Breast epithelium (tissue), 4 donors: ENCODE results near the gene SPATA2L. TPM values are rescaled to one million over a fixed set of nuclear protein-coding genes. Genes with fewer than 3 reads are reported as not detected.
A peak's percentile ranks its signal among the peaks of the same experiment; 100 is the strongest.

Source experiments
- DNase-seq, 2 donors: peaks; one replicate each; pipeline ENCODE4 v3.0.0-alpha.2; 2019; ENCODE audit warnings: low spot score in 2 of 2
- H3K27ac ChIP-seq, 2 donors: fragments of 200-600 bp; sonication (generic) in 1 of 2; one replicate each; pipeline ENCODE4 v1.5.1; 2016 to 2019; ENCODE audit warnings: mild to moderate bottlenecking in 1 of 2
- H3K27me3 ChIP-seq, 2 donors: fragments of 200-600 bp; sonication (generic) in 1 of 2; one replicate each; pipeline versions ENCODE4 v1.5.1 to v1.6.0; 2017 to 2019; ENCODE audit warnings: control low read depth in 1 of 2, mild to moderate bottlenecking in 1 of 2
- H3K36me3 ChIP-seq: fragments of 200-600 bp; one replicate; pipeline ENCODE4 v1.5.1; 2019
- H3K4me1 ChIP-seq, 2 donors: fragments of 200-600 bp; sonication (generic); one replicate each; pipeline ENCODE4 v1.5.1; 2016 to 2019; ENCODE audit warnings: control low read depth in 1 of 2
- H3K4me3 ChIP-seq, 3 donors: fragments of 200-600 bp; sonication (generic); 1 replicate in 2 of 3; 2 replicates in 1 of 3; pipeline ENCODE4 v1.5.1; 2016 to 2019; ENCODE audit warnings: mild to moderate bottlenecking in 3 of 3, moderate library complexity in 2 of 3
- H3K9me3 ChIP-seq, 2 donors: fragments of 200-600 bp; sonication (generic) in 1 of 2; one replicate each; pipeline ENCODE4 v1.5.1; 2016 to 2019; ENCODE audit warnings: control low read depth in 1 of 2
- POLR2A ChIP-seq: fragments of 450-650 bp; IDR thresholded peaks from one replicate; pipeline ENCODE4 v1.6.1; 2016; ENCODE audit warnings: antibody characterized with exemption, mild to moderate bottlenecking, moderate library complexity
- POLR2AphosphoS5 ChIP-seq, 3 donors: sonication (generic); formaldehyde crosslinking; IDR thresholded peaks; one replicate each; pipeline ENCODE4 v1.6.1; 2017; ENCODE audit warnings: antibody characterized with exemption in 3 of 3
- intact Hi-C: fragments of 100-400 bp; cut with DNase I; formaldehyde crosslinking; loops from one replicate; pipeline ENCODE4 v1.15.1; 2023; ENCODE audit warnings: low total_unique reads
- total RNA-seq, 3 donors: library from RNA; depleted of rRNA; stranded (reverse); fragments of >200 nt; gene quantifications; one replicate each; pipeline ENCODE4 v1.1.0, GENCODE V29; 2016
- TF ChIP-seq, protein P1 (sequence below), 3 donors: fragments of 450-650 bp; IDR thresholded peaks; one replicate each; pipeline ENCODE4 v1.5.1; 2016 to 2017; ENCODE audit warnings: antibody characterized with exemption in 3 of 3, mild to moderate bottlenecking in 3 of 3, moderate library complexity in 3 of 3

Gene SPATA2L
- total RNA-seq, 3 donors from 2014 or later: 9.0 to 15.1 (median 14.3) TPM

- no peaks in the 10 kb centered on the region for H3K36me3 ChIP-seq
- intact Hi-C loops: no loop called here
- no peaks in the 10 kb centered on the region for H3K9me3 ChIP-seq
- H3K27me3 ChIP-seq: no peaks in the 10 kb centered on the region
- H3K4me3 ChIP-seq: no peak overlapping the region
- H3K27ac ChIP-seq: no peak overlapping the region
- no peak for DNase-seq
- H3K4me1 ChIP-seq: peaks cover 7 to 11% of the 10 kb centered on the region in 2 donors
- no peak for TF ChIP-seq POLR2AphosphoS5 (IDR thresholded peaks at IDR 0.05)
- TF ChIP-seq, protein P1, sequence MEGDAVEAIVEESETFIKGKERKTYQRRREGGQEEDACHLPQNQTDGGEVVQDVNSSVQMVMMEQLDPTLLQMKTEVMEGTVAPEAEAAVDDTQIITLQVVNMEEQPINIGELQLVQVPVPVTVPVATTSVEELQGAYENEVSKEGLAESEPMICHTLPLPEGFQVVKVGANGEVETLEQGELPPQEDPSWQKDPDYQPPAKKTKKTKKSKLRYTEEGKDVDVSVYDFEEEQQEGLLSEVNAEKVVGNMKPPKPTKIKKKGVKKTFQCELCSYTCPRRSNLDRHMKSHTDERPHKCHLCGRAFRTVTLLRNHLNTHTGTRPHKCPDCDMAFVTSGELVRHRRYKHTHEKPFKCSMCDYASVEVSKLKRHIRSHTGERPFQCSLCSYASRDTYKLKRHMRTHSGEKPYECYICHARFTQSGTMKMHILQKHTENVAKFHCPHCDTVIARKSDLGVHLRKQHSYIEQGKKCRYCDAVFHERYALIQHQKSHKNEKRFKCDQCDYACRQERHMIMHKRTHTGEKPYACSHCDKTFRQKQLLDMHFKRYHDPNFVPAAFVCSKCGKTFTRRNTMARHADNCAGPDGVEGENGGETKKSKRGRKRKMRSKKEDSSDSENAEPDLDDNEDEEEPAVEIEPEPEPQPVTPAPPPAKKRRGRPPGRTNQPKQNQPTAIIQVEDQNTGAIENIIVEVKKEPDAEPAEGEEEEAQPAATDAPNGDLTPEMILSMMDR (IDR thresholded peaks at IDR 0.05): no peak
- no peak for TF ChIP-seq POLR2A
Measured at GRCh38 chr16:89727406-89728120, 26.1 kb upstream of the SPATA2L start.

DNA sequence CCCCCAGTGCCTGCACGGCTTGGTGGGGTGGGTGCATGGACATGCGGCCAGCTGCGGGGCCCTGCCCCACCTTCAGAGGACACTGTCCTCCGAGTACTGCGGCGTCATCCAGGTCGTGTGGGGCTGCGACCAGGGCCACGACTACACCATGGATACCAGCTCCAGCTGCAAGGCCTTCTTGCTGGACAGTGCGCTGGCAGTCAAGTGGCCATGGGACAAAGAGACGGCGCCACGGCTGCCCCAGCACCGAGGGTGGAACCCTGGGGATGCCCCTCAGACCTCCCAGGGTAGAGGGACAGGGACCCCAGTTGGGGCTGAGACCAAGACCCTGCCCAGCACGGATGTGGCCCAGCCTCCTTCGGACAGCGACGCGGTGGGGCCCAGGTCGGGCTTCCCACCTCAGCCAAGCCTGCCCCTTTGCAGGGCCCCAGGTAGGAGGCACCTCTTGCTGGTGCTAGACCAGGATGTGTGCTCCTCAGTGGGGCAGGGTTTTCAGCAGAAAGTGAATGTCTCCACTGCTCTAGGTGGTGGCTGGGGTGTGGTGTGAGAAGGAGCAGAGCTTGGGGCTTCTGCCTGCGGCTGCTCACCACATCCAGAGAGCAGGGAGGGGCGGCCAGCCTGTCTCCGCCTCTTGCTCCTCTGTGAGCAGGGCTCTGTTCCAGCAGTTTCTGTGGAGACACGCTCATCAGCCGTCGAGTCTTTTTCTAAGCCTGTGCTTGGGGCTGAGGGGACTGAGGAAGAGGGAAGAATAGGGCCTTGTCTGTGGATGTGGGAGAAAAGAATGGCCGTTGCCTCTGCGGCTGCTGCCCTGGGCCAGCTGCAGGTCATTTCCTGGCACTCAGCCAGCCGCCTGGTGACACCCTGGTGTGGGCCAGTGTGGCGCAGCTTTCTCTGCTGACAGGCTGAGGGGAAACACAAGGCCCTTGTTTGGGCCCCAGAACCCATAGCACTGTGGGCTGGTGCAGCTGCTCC is 22.1 kb upstream of the SPATA2L start:
- H3K27me3 ChIP-seq: no peaks in the 10 kb centered on the region
- H3K4me3 ChIP-seq: peak overlapping the region; percentile 78 to 92 (median 91)
- DNase-seq: no peak
- H3K36me3 ChIP-seq: no peaks in the 10 kb centered on the region
- intact Hi-C loops: no loop called here
- TF ChIP-seq, protein P1 (IDR thresholded peaks at IDR 0.05): no peak
- TF ChIP-seq POLR2AphosphoS5 (IDR thresholded peaks at IDR 0.05) (no peak), POLR2A (no peak)
- H3K9me3 ChIP-seq: no peaks in the 10 kb centered on the region
- H3K27ac ChIP-seq: peak overlapping the region in 1 of 2 donors; percentile 28
- peaks cover 12 to 14% of the 10 kb centered on the region in 2 donors for H3K4me1 ChIP-seq

DNA sequence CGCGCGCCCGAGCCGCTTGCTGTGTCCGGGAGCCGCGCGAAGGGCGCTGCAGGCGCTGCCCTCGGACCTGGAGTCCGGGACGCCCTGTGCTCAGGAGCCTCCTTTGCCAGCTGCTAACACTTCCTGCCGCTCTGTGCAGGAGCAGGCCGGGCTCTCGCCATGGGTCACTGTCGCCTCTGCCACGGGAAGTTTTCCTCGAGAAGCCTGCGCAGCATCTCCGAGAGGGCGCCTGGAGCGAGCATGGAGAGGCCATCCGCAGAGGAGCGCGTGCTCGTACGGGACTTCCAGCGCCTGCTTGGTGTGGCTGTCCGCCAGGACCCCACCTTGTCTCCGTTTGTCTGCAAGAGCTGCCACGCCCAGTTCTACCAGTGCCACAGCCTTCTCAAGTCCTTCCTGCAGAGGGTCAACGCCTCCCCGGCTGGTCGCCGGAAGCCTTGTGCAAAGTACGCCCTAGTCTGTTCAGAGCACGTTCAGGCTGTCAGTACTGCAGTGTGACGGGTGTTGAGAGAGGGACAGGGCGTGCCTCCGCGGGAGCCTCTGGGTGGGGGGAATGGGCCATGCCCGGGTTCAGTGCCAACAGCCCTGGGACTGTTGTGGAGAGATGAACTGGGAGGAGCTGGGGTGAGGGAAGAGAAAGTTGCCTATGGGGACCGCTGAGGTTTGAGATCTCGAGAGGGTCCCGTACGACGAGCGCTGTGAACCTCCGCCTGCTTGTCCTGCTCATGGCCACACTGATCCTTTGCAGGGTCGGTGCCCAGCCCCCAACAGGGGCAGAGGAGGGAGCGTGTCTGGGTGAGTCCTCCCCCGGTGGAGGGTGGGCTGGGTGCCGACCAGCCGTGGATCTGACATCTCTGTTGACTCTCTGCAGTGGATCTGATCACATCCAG is 21.1 kb upstream of the SPATA2L start:
- peak overlapping the region; percentile 78 to 92 (median 91) for H3K4me3 ChIP-seq
- intact Hi-C loops: no loop called here
- H3K9me3 ChIP-seq: no peaks in the 10 kb centered on the region
- TF ChIP-seq POLR2AphosphoS5 (IDR thresholded peaks at IDR 0.05) (no peak), POLR2A (no peak)
- TF ChIP-seq, protein P1 (IDR thresholded peaks at IDR 0.05): no peak
- peak in 1 of 2 donors; percentile 66 for DNase-seq
- peak overlapping the region; percentile 93 to 96 for H3K27ac ChIP-seq
- H3K4me1 ChIP-seq: peaks cover 12 to 14% of the 10 kb centered on the region in 2 donors
- no peaks in the 10 kb centered on the region for H3K36me3 ChIP-seq
- H3K27me3 ChIP-seq: no peaks in the 10 kb centered on the region

DNA sequence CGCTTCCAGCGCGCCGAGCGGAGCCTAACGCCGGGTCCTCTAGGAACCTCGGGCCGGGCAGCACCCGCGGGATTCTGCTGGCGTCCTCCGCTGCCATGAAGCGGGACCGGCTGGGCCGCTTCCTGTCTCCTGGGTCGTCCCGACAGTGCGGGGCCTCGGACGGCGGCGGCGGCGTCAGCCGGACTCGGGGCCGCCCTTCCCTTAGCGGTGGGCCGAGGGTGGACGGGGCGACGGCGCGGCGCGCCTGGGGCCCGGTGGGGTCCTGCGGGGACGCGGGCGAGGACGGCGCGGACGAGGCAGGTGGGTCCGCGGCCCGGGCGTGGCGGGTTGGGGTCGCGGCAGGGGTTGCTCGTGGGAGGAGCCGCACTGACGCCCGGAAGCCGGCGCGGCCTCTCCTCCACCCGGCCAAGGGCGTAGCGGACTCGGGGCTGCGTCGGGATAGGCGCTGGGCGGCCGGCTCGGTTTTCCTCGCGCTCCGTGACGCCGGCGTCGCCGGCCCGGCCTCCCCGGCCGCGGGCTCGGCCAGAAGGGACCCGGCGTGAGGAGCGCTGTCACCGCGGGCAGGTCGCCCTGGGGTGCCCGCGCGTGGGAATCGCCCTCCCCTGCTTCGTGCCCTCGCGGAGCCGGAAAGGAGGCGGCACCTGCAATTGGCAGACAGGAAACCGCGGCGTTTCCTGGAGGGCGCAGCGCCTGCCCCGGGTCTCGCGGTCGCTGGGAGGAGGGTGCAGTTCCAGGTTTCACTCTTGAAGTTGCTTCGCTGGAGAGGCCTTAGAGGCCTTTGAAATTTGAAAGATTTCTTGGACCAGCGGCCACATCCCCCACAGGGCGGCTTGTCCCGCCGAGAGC is 20.3 kb upstream of the SPATA2L start:
- peak in 1 of 2 donors; percentile 78 for DNase-seq
- Histone ChIP-seq H3K36me3 (no peaks in the 10 kb centered on the region), H3K9me3 (no peaks in the 10 kb centered on the region), H3K27me3 (no peaks in the 10 kb centered on the region), H3K4me3 (peak overlapping the region; percentile 78 to 92 (median 91)), H3K4me1 (peaks cover 12 to 14% of the 10 kb centered on the region in 2 donors), H3K27ac (peak overlapping the region; percentile 93 to 96)
- TF ChIP-seq POLR2A (no peak), POLR2AphosphoS5 (IDR thresholded peaks at IDR 0.05) (no peak)
- TF ChIP-seq, protein P1 (IDR thresholded peaks at IDR 0.05): no peak
- intact Hi-C loops: no loop called here
